Liver (tissue), 9 donors: Measurements from ENCODE around the gene NRG4. TPM values are rescaled to one million over a fixed set of nuclear protein-coding genes. Genes with fewer than 3 reads are reported as not detected.

Experiments used
- DNase-seq: peaks from one replicate; pipeline ENCODE4 v3.0.0-alpha.2; 2017; ENCODE audit warnings: low spot score
- H3K27ac ChIP-seq, 2 donors: one replicate each; pipeline ENCODE4 v1.7.0; 2013; ENCODE audit warnings: inconsistent platforms in 2 of 2, low read length in 2 of 2, control low read depth in 1 of 2, low read depth in 1 of 2, mild to moderate bottlenecking in 1 of 2
- H3K27me3 ChIP-seq, 4 donors: one replicate each; pipeline versions ENCODE4 v1.6.1 to v1.7.0; 2013; ENCODE audit warnings: low read length in 3 of 4, inconsistent platforms in 1 of 4, mild to moderate bottlenecking in 1 of 4, moderate library complexity in 1 of 4; ENCODE audit not compliant: control insufficient read depth in 4 of 4, insufficient read depth in 4 of 4
- H3K36me3 ChIP-seq, 4 donors: one replicate each; pipeline versions ENCODE4 v1.6.1 to v1.7.0; 2013; ENCODE audit warnings: low read length in 3 of 4, mild to moderate bottlenecking in 3 of 4, low read depth in 1 of 4, moderate library complexity in 1 of 4; ENCODE audit not compliant: control insufficient read depth in 4 of 4, insufficient read depth in 3 of 4
- H3K4me1 ChIP-seq, 4 donors: one replicate each; pipeline versions ENCODE4 v1.6.1 to v1.7.0; 2013; ENCODE audit warnings: low read length in 3 of 4, mild to moderate bottlenecking in 3 of 4, moderate library complexity in 1 of 4; ENCODE audit not compliant: control insufficient read depth in 4 of 4, insufficient read depth in 4 of 4
- H3K4me3 ChIP-seq, 3 donors: one replicate each; pipeline versions ENCODE4 v1.6.1 to v1.7.0; 2013; ENCODE audit warnings: low read length in 3 of 3, control low read depth in 1 of 3, low read depth in 1 of 3, mild to moderate bottlenecking in 1 of 3
- H3K9ac ChIP-seq, 2 donors: one replicate each; pipeline ENCODE4 v1.7.0; 2013; ENCODE audit warnings: low read length in 2 of 2, mild to moderate bottlenecking in 2 of 2, moderate library complexity in 2 of 2, control low read depth in 1 of 2, low read depth in 1 of 2
- H3K9me3 ChIP-seq, 4 donors: one replicate each; pipeline versions ENCODE4 v1.6.1 to v1.7.0; 2013; ENCODE audit warnings: low read length in 3 of 4; ENCODE audit not compliant: control insufficient read depth in 4 of 4
- ATF3 ChIP-seq: IDR thresholded peaks from 2 replicates; pipeline ENCODE4 v1.6.1; 2016; ENCODE audit warnings: antibody characterized with exemption
- EGR1 ChIP-seq, 2 donors: IDR thresholded peaks; 2 replicates each; pipeline ENCODE4 v1.6.1; 2016 to 2018; ENCODE audit warnings: antibody characterized with exemption in 2 of 2, low read depth in 2 of 2
- FOXA1 ChIP-seq: IDR thresholded peaks from 2 replicates; pipeline ENCODE4 v1.6.1; 2016; ENCODE audit warnings: antibody characterized with exemption
- FOXA2 ChIP-seq: IDR thresholded peaks from 2 replicates; pipeline ENCODE4 v1.6.1; 2016; ENCODE audit warnings: antibody characterized with exemption
- GABPA ChIP-seq, 2 donors: IDR thresholded peaks in 1 of 2; conservative IDR thresholded peaks in 1 of 2; 2 replicates each; pipeline ENCODE4 v1.6.1; 2016; ENCODE audit warnings: antibody characterized with exemption in 2 of 2, mild to moderate bottlenecking in 1 of 2, moderate library complexity in 1 of 2
- HNF4A ChIP-seq, 2 donors: conservative IDR thresholded peaks; 2 replicates each; pipeline ENCODE4 v1.6.1; 2016; ENCODE audit warnings: antibody characterized with exemption in 2 of 2, mild to moderate bottlenecking in 2 of 2
- HNF4G ChIP-seq: IDR thresholded peaks from 2 replicates; pipeline ENCODE4 v1.6.1; 2016; ENCODE audit warnings: antibody characterized with exemption
- JUND ChIP-seq, 2 donors: IDR thresholded peaks; 2 replicates each; pipeline ENCODE4 v1.6.1; 2016; ENCODE audit warnings: antibody characterized with exemption in 2 of 2
- NR2F2 ChIP-seq: IDR thresholded peaks from 2 replicates; pipeline ENCODE4 v1.6.1; 2016; ENCODE audit warnings: antibody characterized with exemption
- RAD21 ChIP-seq, 2 donors: IDR thresholded peaks; 2 replicates each; pipeline ENCODE4 v1.6.1; 2016; ENCODE audit warnings: antibody characterized with exemption in 2 of 2, mild to moderate bottlenecking in 2 of 2
- RXRA ChIP-seq, 2 donors: IDR thresholded peaks; 2 replicates each; pipeline ENCODE4 v1.6.1; 2017 to 2018; ENCODE audit warnings: antibody characterized with exemption in 2 of 2, mild to moderate bottlenecking in 1 of 2
- SP1 ChIP-seq: IDR thresholded peaks from 2 replicates; pipeline ENCODE4 v1.6.1; 2018; ENCODE audit warnings: antibody characterized with exemption, mild to moderate bottlenecking
- TAF1 ChIP-seq: conservative IDR thresholded peaks from 2 replicates; pipeline ENCODE4 v1.6.1; 2016; ENCODE audit warnings: antibody characterized with exemption, mild to moderate bottlenecking
- YY1 ChIP-seq: IDR thresholded peaks from 2 replicates; pipeline ENCODE4 v1.6.1; 2016; ENCODE audit warnings: antibody characterized with exemption, mild to moderate bottlenecking
- WGBS: extraction: QIAGEN DNeasy Blood & Tissue Kit; methylation state at CpG from one replicate; pipeline ENCODE4 v1.1.7; 2013; 5-methylcytosine and 5-hydroxymethylcytosine counted together
- polyA plus RNA-seq, 2 donors: library from polyadenylated mRNA; stranded (reverse) in 1 of 2; unstranded in 1 of 2; fragments of 200-250 nt in 1 of 2; fragments of >200 nt in 1 of 2; fragmentation: Nextera tagmentation in 1 of 2; extraction: Ambion mirVana in 1 of 2; gene quantifications; one replicate each; pipeline versions ENCODE4 v1.2.1 to v1.2.3, GENCODE V29; 2013 to 2015
- total RNA-seq, 2 donors: library from RNA; depleted of rRNA; stranded (reverse); fragments of >200 nt; gene quantifications; one replicate each; pipeline ENCODE4 v1.2.3, GENCODE V29; 2014
- TF ChIP-seq, protein P1 (sequence below): IDR thresholded peaks from 2 replicates; pipeline ENCODE4 v1.6.1; 2016; ENCODE audit warnings: antibody characterized with exemption
- TF ChIP-seq, protein P2 (sequence below): fragments of 150-350 bp; IDR thresholded peaks from 2 replicates; pipeline ENCODE4 v1.5.1; 2017; ENCODE audit warnings: improper control_type of control experiment, low read depth, low read length; ENCODE audit not compliant: missing input control
- TF ChIP-seq, protein P3 (sequence below): IDR thresholded peaks from 2 replicates; pipeline ENCODE4 v1.6.1; 2016; ENCODE audit warnings: antibody characterized with exemption, mild to moderate bottlenecking
- TF ChIP-seq, protein P4 (sequence below): IDR thresholded peaks from 2 replicates; pipeline ENCODE4 v1.6.1; 2016; ENCODE audit warnings: antibody characterized with exemption
- donor health status: healthy.
- donor health status: healthy.
- donor health status: healthy.
- donor health status: healthy.
- donor health status: healthy.

The NRG4 gene
- total and polyA plus RNA-seq, 4 donors: 0.51 to 1.3 (median 1.0) TPM; not detected in 1

- Histone ChIP-seq H3K9me3 (no peaks in the 10 kb centered on the region), H3K27me3 (no peaks in the 10 kb centered on the region), H3K36me3 (no peaks in the 10 kb centered on the region), H3K9ac (no peak overlapping the region), H3K4me3 (no peak overlapping the region), H3K27ac (no peak overlapping the region), H3K4me1 (no peaks in the 10 kb centered on the region)
- TF ChIP-seq GABPA (IDR thresholded peaks at IDR 0.05 in 1 of 2, conservative IDR thresholded peaks at IDR 0.05 in 1 of 2): no peak
- TF ChIP-seq, protein P1, sequence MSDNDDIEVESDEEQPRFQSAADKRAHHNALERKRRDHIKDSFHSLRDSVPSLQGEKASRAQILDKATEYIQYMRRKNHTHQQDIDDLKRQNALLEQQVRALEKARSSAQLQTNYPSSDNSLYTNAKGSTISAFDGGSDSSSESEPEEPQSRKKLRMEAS: no peak
- no peak for TF ChIP-seq RXRA (IDR thresholded peaks at IDR 0.05)
- TF ChIP-seq, protein P2, sequence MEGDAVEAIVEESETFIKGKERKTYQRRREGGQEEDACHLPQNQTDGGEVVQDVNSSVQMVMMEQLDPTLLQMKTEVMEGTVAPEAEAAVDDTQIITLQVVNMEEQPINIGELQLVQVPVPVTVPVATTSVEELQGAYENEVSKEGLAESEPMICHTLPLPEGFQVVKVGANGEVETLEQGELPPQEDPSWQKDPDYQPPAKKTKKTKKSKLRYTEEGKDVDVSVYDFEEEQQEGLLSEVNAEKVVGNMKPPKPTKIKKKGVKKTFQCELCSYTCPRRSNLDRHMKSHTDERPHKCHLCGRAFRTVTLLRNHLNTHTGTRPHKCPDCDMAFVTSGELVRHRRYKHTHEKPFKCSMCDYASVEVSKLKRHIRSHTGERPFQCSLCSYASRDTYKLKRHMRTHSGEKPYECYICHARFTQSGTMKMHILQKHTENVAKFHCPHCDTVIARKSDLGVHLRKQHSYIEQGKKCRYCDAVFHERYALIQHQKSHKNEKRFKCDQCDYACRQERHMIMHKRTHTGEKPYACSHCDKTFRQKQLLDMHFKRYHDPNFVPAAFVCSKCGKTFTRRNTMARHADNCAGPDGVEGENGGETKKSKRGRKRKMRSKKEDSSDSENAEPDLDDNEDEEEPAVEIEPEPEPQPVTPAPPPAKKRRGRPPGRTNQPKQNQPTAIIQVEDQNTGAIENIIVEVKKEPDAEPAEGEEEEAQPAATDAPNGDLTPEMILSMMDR: no peak
- TF ChIP-seq NR2F2: no peak
- no peak for TF ChIP-seq YY1
- TF ChIP-seq, protein P3, sequence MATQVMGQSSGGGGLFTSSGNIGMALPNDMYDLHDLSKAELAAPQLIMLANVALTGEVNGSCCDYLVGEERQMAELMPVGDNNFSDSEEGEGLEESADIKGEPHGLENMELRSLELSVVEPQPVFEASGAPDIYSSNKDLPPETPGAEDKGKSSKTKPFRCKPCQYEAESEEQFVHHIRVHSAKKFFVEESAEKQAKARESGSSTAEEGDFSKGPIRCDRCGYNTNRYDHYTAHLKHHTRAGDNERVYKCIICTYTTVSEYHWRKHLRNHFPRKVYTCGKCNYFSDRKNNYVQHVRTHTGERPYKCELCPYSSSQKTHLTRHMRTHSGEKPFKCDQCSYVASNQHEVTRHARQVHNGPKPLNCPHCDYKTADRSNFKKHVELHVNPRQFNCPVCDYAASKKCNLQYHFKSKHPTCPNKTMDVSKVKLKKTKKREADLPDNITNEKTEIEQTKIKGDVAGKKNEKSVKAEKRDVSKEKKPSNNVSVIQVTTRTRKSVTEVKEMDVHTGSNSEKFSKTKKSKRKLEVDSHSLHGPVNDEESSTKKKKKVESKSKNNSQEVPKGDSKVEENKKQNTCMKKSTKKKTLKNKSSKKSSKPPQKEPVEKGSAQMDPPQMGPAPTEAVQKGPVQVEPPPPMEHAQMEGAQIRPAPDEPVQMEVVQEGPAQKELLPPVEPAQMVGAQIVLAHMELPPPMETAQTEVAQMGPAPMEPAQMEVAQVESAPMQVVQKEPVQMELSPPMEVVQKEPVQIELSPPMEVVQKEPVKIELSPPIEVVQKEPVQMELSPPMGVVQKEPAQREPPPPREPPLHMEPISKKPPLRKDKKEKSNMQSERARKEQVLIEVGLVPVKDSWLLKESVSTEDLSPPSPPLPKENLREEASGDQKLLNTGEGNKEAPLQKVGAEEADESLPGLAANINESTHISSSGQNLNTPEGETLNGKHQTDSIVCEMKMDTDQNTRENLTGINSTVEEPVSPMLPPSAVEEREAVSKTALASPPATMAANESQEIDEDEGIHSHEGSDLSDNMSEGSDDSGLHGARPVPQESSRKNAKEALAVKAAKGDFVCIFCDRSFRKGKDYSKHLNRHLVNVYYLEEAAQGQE: no peak
- no peak for TF ChIP-seq FOXA2
- TF ChIP-seq SP1: no peak
- TF ChIP-seq, protein P4, sequence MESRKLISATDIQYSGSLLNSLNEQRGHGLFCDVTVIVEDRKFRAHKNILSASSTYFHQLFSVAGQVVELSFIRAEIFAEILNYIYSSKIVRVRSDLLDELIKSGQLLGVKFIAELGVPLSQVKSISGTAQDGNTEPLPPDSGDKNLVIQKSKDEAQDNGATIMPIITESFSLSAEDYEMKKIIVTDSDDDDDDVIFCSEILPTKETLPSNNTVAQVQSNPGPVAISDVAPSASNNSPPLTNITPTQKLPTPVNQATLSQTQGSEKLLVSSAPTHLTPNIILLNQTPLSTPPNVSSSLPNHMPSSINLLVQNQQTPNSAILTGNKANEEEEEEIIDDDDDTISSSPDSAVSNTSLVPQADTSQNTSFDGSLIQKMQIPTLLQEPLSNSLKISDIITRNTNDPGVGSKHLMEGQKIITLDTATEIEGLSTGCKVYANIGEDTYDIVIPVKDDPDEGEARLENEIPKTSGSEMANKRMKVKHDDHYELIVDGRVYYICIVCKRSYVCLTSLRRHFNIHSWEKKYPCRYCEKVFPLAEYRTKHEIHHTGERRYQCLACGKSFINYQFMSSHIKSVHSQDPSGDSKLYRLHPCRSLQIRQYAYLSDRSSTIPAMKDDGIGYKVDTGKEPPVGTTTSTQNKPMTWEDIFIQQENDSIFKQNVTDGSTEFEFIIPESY: no peak
- TF ChIP-seq FOXA1: no peak
- TF ChIP-seq JUND (IDR thresholded peaks at IDR 0.05): no peak
- TF ChIP-seq TAF1: no peak
- no peak for TF ChIP-seq RAD21 (IDR thresholded peaks at IDR 0.05)
- TF ChIP-seq HNF4A (conservative IDR thresholded peaks at IDR 0.05): no peak
- TF ChIP-seq HNF4G: no peak
- no peak for TF ChIP-seq EGR1 (IDR thresholded peaks at IDR 0.05; ENCODE audit: low read depth in 2 of 2)
- TF ChIP-seq ATF3: no peak
- 97% methylated on average over 1 of the region's 1 CpG for WGBS
- no peak for DNase-seq
Measured at GRCh38 chr15:75961331-75961730, 50.9 kb downstream of the NRG4 start.
